ENCODE results near the gene PLEKHA4.
"Not testable (repeated sequence)": the region's sequence is repeated elsewhere in the genome, so short reads cannot be mapped to it uniquely, and the experiment has no call there.

The PLEKHA4 gene, protein sequence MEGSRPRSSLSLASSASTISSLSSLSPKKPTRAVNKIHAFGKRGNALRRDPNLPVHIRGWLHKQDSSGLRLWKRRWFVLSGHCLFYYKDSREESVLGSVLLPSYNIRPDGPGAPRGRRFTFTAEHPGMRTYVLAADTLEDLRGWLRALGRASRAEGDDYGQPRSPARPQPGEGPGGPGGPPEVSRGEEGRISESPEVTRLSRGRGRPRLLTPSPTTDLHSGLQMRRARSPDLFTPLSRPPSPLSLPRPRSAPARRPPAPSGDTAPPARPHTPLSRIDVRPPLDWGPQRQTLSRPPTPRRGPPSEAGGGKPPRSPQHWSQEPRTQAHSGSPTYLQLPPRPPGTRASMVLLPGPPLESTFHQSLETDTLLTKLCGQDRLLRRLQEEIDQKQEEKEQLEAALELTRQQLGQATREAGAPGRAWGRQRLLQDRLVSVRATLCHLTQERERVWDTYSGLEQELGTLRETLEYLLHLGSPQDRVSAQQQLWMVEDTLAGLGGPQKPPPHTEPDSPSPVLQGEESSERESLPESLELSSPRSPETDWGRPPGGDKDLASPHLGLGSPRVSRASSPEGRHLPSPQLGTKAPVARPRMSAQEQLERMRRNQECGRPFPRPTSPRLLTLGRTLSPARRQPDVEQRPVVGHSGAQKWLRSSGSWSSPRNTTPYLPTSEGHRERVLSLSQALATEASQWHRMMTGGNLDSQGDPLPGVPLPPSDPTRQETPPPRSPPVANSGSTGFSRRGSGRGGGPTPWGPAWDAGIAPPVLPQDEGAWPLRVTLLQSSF

DNA sequence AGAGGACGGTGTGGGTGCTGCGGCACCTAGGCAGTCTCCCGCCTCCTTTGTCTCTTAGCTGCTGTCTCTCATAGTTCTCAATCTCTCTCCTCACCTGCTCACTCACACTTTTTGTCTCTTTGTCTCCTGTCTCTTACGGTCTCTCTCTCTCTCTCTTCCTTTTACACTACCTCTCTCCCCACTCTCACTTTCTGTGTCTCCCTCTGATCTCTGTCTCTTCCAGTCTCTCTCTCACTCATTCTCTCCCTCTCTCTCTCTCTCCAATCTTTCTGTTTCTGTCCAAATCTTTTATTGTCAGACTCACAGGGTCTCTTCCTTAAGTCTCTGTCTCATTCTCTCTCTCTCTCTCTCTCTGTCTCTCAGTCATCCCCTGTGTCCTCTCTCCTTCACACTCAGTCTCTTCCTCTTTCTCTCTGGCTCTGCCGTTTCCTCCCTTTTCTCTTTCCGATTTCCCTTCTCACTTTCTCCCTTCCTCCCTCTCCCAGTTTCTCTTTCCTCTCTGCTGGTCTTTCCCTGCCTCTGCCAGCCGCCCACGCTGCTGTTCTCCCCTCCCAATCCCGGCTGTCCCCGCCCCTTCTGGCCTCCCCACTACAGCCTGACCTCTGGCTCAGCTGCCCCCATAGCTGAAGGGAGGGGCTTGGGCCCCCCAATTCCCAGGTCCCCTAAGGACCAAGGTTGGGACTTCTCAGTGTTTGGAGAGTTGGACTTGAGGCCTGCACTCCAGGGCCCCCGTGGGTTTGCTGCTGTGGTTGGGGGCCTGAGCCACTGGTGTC, at the start of gene PLEKHA4:
Gene PLEKHA4 (minus strand): TSS at position 504 of the 773 bp plus-strand sequence. CDS start 997 bp downstream, outside the sequence.
- Histone ChIP-seq H3K4me3 (no peak within 1 kb of the TSS), H3K36me3 (0 out of 2 replicates have a peak, but pooled peaks cover 2% of the 10 kb centered on the region), H4K20me1 (peaks cover 10% of the 10 kb centered on the region), H3K9me3 (no peaks in the 10 kb centered on the region), H3K4me1 (peaks cover 55% of the 10 kb centered on the region), H3K9ac (peak within 1 kb of the TSS; percentile 47), H3K4me2 (peak within 1 kb of the TSS; percentile 71), H3K27ac (peak within 1 kb of the TSS; percentile 72), H3K27me3 (no peaks in the 10 kb centered on the region)
- no peak for TF ChIP-seq Cebpa-rat (IDR thresholded peaks at IDR 0.05)

DNA sequence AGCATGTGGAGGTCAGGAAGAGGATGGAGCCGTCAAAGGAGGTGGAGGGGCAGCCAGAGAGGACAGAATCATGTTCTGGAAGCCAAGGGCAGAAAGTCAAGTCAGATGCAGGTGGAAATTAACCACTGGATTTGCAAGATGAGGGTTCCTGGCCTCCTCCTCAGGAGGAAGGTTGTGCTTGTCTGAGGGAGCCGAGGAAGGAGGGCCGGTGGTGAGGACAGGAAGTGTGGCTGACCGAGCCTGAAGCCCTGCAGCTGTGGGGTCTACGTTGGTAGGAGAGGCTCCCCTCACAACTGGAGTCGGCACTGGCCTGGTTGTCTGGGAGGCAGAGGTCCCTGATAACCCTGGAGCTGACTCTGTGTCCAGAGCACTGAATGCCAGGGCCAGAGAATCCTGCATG, 49.7 kb upstream of the PLEKHA4 start:
- Histone ChIP-seq H3K4me3 (0 out of 2 replicates have a peak overlapping the region, but pooled peaks have one; percentile 33), H3K9ac (peak overlapping the region; percentile 67), H3K4me2 (peak overlapping the region; percentile 81), H3K9me3 (no peaks in the 10 kb centered on the region), H3K27ac (peak overlapping the region; percentile 85), H3K27me3 (no peaks in the 10 kb centered on the region), H3K36me3 (peaks cover 97% of the 10 kb centered on the region), H4K20me1 (no peaks in the 10 kb centered on the region), H3K4me1 (peaks cover 19% of the 10 kb centered on the region)
- no peak for TF ChIP-seq Cebpa-rat (IDR thresholded peaks at IDR 0.05)

DNA sequence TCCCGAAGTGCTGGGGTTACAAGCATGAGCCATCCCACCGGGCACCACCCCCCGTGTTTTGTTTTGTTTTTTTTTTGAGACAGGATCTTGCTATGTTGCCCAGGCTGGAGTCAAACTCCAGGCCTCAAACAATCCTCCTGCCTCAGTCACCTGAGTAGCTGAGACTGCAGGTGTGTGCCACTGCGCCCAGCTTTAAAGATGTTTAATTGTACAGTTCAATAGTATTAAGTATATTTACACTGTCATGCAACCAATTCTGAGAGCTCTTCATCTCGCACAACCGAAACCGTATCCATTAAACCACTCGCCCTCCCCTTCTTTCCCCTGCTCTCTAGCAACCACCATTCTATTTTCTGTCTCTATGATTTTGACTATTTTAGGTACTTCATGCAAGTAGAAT, 47.3 kb upstream of the PLEKHA4 start:
- H3K27me3 ChIP-seq, result no peaks in the 10 kb centered on the region
- peaks cover 99% of the 10 kb centered on the region for H3K36me3 ChIP-seq
- H3K9me3 ChIP-seq, result no peaks in the 10 kb centered on the region
- no peak overlapping the region for H3K9ac ChIP-seq
- H3K4me3 ChIP-seq, result no peak overlapping the region
- no peak for TF ChIP-seq Cebpa-rat (IDR thresholded peaks at IDR 0.05)
- H3K4me2 ChIP-seq, result no peak overlapping the region
- H3K4me1 ChIP-seq, result peaks cover 19% of the 10 kb centered on the region
- no peaks in the 10 kb centered on the region for H4K20me1 ChIP-seq
- H3K27ac ChIP-seq, result no peak overlapping the region

DNA sequence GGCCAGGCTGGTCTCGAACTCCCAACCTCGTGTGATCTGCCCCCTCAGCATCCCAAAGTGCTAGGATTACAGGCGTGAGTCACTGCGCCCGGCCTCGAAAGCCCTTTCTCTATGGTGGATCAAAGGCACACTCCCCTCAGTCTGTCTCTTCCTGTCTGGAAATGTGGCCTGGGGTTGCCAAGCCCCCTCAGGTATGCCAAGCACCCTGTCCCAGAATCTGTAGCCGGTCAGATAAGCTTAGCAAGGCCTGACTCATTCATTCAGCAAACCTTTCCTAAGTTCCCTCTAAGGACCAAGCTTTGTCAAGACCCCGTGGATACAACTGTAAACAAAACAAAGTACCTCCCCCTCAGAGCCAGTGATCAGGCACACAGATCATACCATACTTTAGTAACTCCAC, 45.8 kb upstream of the PLEKHA4 start:
- Histone ChIP-seq H3K9me3 (no peaks in the 10 kb centered on the region), H3K4me3 (no peak overlapping the region), H3K4me2 (no peak overlapping the region), H3K27me3 (no peaks in the 10 kb centered on the region), H3K9ac (no peak overlapping the region), H3K4me1 (peaks cover 28% of the 10 kb centered on the region), H3K27ac (no peak overlapping the region), H4K20me1 (no peaks in the 10 kb centered on the region), H3K36me3 (peaks cover 100% of the 10 kb centered on the region)
- TF ChIP-seq Cebpa-rat (IDR thresholded peaks at IDR 0.05), result no peak

DNA sequence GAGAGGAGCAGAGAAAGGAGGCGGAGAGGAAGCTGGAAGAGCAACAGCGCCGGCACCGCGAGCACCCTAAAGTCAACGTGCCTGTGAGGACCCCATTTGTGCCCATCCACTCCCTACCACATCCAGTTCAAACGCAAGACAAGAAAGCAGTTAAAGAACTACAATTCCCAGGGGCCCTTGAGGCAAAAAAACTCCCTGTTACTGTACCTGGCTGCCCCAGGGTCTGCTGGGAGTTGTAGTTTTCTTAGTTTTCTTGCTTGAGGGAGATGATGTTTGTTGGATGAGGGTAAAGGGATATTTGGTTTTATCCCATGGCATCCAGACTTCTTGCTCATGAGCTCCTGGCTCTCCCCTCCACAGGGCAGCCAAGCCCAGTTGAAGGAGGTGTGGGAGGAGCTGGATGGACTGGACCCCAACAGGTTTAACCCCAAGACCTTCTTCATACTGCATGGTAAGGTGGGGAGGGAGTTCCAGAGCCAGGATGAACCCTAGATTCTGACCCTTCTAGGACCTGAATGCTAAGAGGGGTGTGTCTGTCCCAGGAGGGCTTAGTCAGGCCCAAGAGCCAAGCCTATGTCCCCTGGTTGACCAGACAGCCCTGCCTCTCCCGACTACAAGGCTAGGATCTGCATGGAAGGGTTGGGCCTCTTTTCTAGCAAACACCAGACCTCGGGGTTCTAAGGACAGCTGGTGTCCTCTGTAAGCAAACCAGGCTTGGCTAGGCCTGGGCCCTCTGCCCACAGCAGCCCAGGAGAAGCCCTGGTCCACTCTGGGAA, 44.9 kb upstream of the PLEKHA4 start:
- Histone ChIP-seq H3K4me1 (peaks cover 30% of the 10 kb centered on the region), H3K36me3 (peaks cover 100% of the 10 kb centered on the region), H3K4me2 (no peak overlapping the region), H3K9me3 (no peaks in the 10 kb centered on the region), H3K27ac (no peak overlapping the region), H3K27me3 (no peaks in the 10 kb centered on the region), H3K9ac (no peak overlapping the region), H4K20me1 (no peaks in the 10 kb centered on the region), H3K4me3 (no peak overlapping the region)
- TF ChIP-seq Cebpa-rat (IDR thresholded peaks at IDR 0.05), result no peak

DNA sequence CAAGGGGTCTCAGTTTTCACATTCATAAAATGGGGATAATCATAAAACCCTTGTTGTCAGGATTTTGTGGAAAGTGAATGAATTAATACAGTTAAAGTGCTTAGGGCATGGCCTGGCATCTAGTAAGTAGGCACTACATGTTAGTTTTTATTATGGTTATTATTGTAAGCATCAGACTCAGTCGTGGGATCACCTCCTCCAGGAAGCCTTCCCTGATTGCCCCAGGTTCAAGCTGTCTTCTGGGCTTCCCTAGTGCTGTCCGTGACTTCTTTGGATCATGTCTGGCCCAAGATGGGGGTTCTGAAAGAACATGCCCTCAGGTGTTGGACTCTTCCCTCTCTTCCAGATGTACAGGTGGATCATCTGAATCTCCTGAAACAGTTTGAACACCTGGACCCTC, 42.4 kb upstream of the PLEKHA4 start:
- no peak overlapping the region for H3K4me3 ChIP-seq
- H3K27me3 ChIP-seq, result no peaks in the 10 kb centered on the region
- H3K4me1 ChIP-seq, result peaks cover 17% of the 10 kb centered on the region
- no peak overlapping the region for H3K4me2 ChIP-seq
- no peaks in the 10 kb centered on the region for H3K9me3 ChIP-seq
- no peak overlapping the region for H3K27ac ChIP-seq
- H3K9ac ChIP-seq, result no peak overlapping the region
- TF ChIP-seq Cebpa-rat (IDR thresholded peaks at IDR 0.05), result no peak
- peaks cover 100% of the 10 kb centered on the region for H3K36me3 ChIP-seq
- no peaks in the 10 kb centered on the region for H4K20me1 ChIP-seq

DNA sequence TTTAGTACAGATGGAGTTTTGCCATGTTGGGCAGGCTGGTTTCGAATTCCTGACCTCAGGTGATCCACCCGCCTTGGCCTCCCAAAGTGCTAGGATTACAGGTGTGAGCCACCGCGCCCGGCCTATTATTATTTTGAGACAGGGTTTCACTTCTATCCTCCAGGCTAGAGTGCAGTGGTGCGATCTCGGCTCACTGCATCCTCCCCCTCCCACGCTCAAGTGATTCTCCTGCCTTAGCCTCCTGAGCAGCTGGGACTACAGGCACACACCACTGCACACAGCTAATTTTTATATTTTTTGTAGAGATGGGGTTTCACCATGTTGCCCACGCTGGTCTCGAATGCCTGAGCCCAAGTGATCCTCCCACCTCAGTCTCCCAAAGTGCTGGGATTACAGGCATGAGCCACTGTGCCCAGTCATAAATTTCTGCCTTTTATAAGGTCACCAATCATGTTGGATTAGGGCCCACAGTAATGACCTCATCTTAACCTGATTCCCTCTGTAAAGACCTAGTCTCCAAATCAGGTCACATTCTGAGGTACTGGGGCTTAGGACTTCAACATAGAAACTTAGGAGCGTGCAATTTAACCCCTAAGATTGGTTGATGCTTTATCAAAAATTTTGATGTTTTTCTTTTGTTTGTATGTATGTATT, 41.1 kb upstream of the PLEKHA4 start:
- H3K36me3 ChIP-seq, result peaks cover 99% of the 10 kb centered on the region
- peak overlapping the region; percentile 34 for H3K4me2 ChIP-seq
- peaks cover 17% of the 10 kb centered on the region for H3K4me1 ChIP-seq
- H3K27me3 ChIP-seq, H3K27ac ChIP-seq, H3K9ac ChIP-seq, H3K4me3 ChIP-seq, H3K9me3 ChIP-seq, H4K20me1 ChIP-seq: not testable (repeated sequence)

DNA sequence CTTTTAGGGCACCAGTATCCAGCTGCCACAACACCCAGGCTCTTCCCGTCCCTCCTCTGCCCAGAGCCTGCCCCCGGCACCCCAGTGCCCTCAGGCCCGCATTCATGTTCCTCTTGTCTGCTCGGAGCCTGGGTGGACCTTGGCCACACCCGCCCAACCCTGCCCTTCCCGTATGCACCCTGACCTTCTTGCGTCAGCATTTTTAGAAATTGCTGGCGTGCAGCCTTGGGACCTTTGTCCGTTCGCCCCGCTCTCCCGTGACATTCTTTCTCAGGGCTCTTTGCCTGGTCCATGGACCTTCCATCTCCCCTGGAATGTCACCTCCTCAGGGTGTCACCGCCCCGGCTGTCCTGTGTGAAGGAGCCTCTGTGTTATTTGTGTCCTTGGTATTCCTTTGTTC, 39.3 kb upstream of the PLEKHA4 start:
- H3K4me2 ChIP-seq, result no peak overlapping the region
- no peak overlapping the region for H3K27ac ChIP-seq
- peaks cover 87% of the 10 kb centered on the region for H3K36me3 ChIP-seq
- no peaks in the 10 kb centered on the region for H3K27me3 ChIP-seq
- TF ChIP-seq Cebpa-rat (IDR thresholded peaks at IDR 0.05), result no peak
- peaks cover 17% of the 10 kb centered on the region for H3K4me1 ChIP-seq
- H4K20me1 ChIP-seq, result no peaks in the 10 kb centered on the region
- no peak overlapping the region for H3K4me3 ChIP-seq
- H3K9me3 ChIP-seq, result no peaks in the 10 kb centered on the region
- no peak overlapping the region for H3K9ac ChIP-seq

DNA sequence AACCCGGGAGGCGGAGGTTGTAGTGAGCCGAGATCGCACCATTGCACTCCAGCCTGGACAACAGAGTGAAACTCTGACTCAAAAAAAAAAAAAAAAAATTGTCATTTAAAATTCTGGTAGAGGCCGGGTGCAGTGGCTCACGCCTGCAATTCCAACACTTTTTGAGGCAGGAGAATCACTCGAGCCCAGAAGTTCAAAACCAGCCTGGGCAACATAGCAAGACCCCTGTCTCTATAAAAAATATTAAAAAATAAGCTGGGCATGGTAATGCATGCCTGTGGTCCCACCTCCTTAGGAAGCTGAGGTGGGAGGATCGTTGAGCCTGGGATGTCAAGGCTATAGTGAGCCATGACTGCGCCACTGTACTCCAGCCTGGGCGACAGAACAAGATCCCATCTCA, 37.9 kb upstream of the PLEKHA4 start:
- Histone ChIP-seq H3K36me3 (peaks cover 83% of the 10 kb centered on the region), H3K9ac (no peak overlapping the region)
- no peak for TF ChIP-seq Cebpa-rat (IDR thresholded peaks at IDR 0.05)

More for the DNA sequence above, 37.9 kb upstream of the PLEKHA4 start:
- Histone ChIP-seq H3K27ac (no peak overlapping the region), H3K4me2 (no peak overlapping the region), H3K9me3 (no peaks in the 10 kb centered on the region), H3K4me3 (no peak overlapping the region), H4K20me1 (no peaks in the 10 kb centered on the region), H3K4me1 (peaks cover 22% of the 10 kb centered on the region), H3K27me3 (no peaks in the 10 kb centered on the region)
